ENCODE results near the gene UGT3A2. TPM values are rescaled to one million over a fixed set of nuclear protein-coding genes. Genes with fewer than 3 reads are reported as not detected.

Gene UGT3A2
- polyA plus RNA-seq, 1 of the 3 experiments (the other 2 are of a cell fraction): 0.05 TPM

- TF ChIP-seq ZBTB33 (IDR thresholded peaks at IDR 0.05; ENCODE audit: borderline replicate concordance, low read depth): no peak
- TF ChIP-seq RCOR1 (IDR thresholded peaks at IDR 0.05; ENCODE audit: low read length): 0 out of 2 replicates have a peak, but pooled peaks have one; percentile 45
- no peaks in the 10 kb centered on the region for H3K79me2 ChIP-seq (ENCODE audit: insufficient read depth)
- CTCF ChIA-PET: interaction anchor here (2.3 kb wide), 1 partner anchor 8 kb away, joined by 9 read pairs; no protein-coding TSS in a partner anchor
- H3K9ac ChIP-seq: no peak overlapping the region
- no peak overlapping the region for H3K27ac ChIP-seq (ENCODE audit: low read depth in 2 of 2, low read length in 1 of 2)
- H3K4me1 ChIP-seq (ENCODE audit: control insufficient read depth in 1 of 2, insufficient read depth in 2 of 2, low read depth in 1 of 2, low read length in 1 of 2): peaks cover 0 to 34% of the 10 kb centered on the region in 2 experiments; a peak in 1 of 4 replicates
- no peaks in the 10 kb centered on the region for H3F3A ChIP-seq (replicated peaks; ENCODE audit: insufficient read depth)
- no peak overlapping the region for H2AFZ ChIP-seq (ENCODE audit: low read depth)
- H3K4me3 ChIP-seq (ENCODE audit: low read depth in 2 of 2, low read length in 1 of 2): no peak overlapping the region
- H3K9me2 ChIP-seq: no peaks in the 10 kb centered on the region
- 4% methylated on average over 1 of the region's 1 CpG for WGBS (ENCODE audit: low lambda C conversion rate)
- H3K27me3 ChIP-seq (ENCODE audit: insufficient read depth): no peaks in the 10 kb centered on the region
- H3K36me3 ChIP-seq (replicated peaks in 1 of 2; ENCODE audit: control insufficient read depth in 1 of 2, insufficient read depth in 2 of 2, low read length in 1 of 2): no peaks in the 10 kb centered on the region
- no peak for DNase-seq
- no peak overlapping the region for H3K4me2 ChIP-seq
- no peaks in the 10 kb centered on the region for H3K9me3 ChIP-seq
- POLR2A ChIA-PET: no interaction called here
- H4K20me1 ChIP-seq (ENCODE audit: insufficient read depth): no peaks in the 10 kb centered on the region
Observed at GRCh38 chr5:36033486-36033885, 33.2 kb downstream of the UGT3A2 start.

- Histone ChIP-seq H3K9me2 (no peaks in the 10 kb centered on the region), H3K27ac (ENCODE audit: low read depth in 2 of 2, low read length in 1 of 2) (no peak overlapping the region), H3K4me1 (ENCODE audit: control insufficient read depth in 1 of 2, insufficient read depth in 2 of 2, low read depth in 1 of 2, low read length in 1 of 2) (peaks cover 0 to 34% of the 10 kb centered on the region in 2 experiments; a peak in 1 of 4 replicates), H2AFZ (ENCODE audit: low read depth) (no peak overlapping the region), H3K9me3 (no peaks in the 10 kb centered on the region), H3F3A (replicated peaks; ENCODE audit: insufficient read depth) (no peaks in the 10 kb centered on the region), H3K4me3 (ENCODE audit: low read depth in 2 of 2, low read length in 1 of 2) (no peak overlapping the region), H3K36me3 (replicated peaks in 1 of 2; ENCODE audit: control insufficient read depth in 1 of 2, insufficient read depth in 2 of 2, low read length in 1 of 2) (no peaks in the 10 kb centered on the region), H4K20me1 (ENCODE audit: insufficient read depth) (no peaks in the 10 kb centered on the region), H3K4me2 (no peak overlapping the region), H3K79me2 (ENCODE audit: insufficient read depth) (no peaks in the 10 kb centered on the region), H3K9ac (no peak overlapping the region), H3K27me3 (ENCODE audit: insufficient read depth) (no peaks in the 10 kb centered on the region)
- ChIA-PET CTCF (interaction anchor here (2.3 kb wide), 1 partner anchor 8 kb away, joined by 9 read pairs; no protein-coding TSS in a partner anchor), POLR2A (no interaction called here)
- no peak for DNase-seq
- TF ChIP-seq GABPA (IDR thresholded peaks at IDR 0.05; ENCODE audit: low read depth) (no peak), USF1 (IDR thresholded peaks at IDR 0.05; ENCODE audit: borderline replicate concordance, low read depth) (no peak), EZH2phosphoT487 (IDR thresholded peaks at IDR 0.05; ENCODE audit: borderline replicate concordance, low read depth) (no peak), RCOR1 (IDR thresholded peaks at IDR 0.05; ENCODE audit: low read length) (no peak), TAF1 (IDR thresholded peaks at IDR 0.05; ENCODE audit: borderline replicate concordance, low read depth, low read length) (no peak), EP300 (IDR thresholded peaks at IDR 0.05; ENCODE audit: borderline replicate concordance in 1 of 2, low read depth in 1 of 2, low read length in 1 of 2) (no peak), CTCF (IDR thresholded peaks at IDR 0.05) (no peak), TEAD4 (IDR thresholded peaks at IDR 0.05; ENCODE audit: borderline replicate concordance, insufficient read depth) (no peak), NFIC (IDR thresholded peaks at IDR 0.05; ENCODE audit: borderline replicate concordance) (no peak), NRF1 (IDR thresholded peaks at IDR 0.05; ENCODE audit: low read depth, low read length) (no peak), SIN3A (IDR thresholded peaks at IDR 0.05; ENCODE audit: borderline replicate concordance, low read depth, low read length) (no peak)
Observed at GRCh38 chr5:36033047-36033446, 33.6 kb downstream of the UGT3A2 start.
